Activated gamma-delta T cell treated with anti-CD3 and anti-CD28 coated beads, Interleukin-2, amount 50 U/mL, for 16 hours (primary cell): ENCODE measurements around the gene CLEC10A.

Experiments used
- DNase-seq: peaks from one replicate; pipeline ENCODE4 v3.0.0-alpha.2; 2020; ENCODE audit warnings: low read depth

The CLEC10A gene

DNA sequence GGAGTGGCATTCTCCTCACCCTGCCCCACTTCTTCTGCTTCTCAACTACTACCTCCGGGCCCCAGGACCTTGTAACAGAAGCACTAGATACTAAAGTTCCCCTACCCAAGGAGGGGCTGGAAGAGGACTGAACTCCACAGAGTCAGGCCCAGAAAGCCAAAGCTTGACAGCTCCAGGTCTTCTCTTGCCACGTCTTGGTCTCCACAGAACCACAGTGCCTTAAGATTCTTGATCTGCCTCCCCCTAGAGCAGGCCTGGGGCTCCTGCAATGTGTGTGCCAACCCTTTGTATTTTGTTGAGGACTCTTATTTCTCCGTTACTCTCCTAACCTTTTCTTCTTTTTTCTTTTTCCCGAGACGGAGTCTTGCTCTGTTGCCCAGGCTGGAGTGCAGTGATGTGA is 40.2 kb downstream of the CLEC10A start:
- no peak for DNase-seq

DNA sequence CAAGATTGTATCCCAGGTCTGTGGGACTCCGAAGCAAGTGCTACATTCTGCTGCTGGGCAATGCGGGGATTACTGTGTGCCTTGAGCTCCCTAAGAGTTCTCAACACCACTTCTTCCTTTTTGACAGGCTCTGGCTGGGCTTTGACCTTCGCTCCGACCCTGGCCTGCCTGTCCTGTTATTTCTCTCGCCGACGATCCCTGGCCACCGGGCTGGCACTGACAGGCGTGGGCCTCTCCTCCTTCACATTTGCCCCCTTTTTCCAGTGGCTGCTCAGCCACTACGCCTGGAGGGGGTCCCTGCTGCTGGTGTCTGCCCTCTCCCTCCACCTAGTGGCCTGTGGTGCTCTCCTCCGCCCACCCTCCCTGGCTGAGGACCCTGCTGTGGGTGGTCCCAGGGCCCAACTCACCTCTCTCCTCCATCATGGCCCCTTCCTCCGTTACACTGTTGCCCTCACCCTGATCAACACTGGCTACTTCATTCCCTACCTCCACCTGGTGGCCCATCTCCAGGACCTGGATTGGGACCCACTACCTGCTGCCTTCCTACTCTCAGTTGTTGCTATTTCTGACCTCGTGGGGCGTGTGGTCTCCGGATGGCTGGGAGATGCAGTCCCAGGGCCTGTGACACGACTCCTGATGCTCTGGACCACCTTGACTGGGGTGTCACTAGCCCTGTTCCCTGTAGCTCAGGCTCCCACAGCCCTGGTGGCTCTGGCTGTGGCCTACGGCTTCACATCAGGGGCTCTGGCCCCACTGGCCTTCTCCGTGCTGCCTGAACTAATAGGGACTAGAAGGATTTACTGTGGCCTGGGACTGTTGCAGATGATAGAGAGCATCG is 41.8 kb downstream of the CLEC10A start:
- no peak for DNase-seq

DNA sequence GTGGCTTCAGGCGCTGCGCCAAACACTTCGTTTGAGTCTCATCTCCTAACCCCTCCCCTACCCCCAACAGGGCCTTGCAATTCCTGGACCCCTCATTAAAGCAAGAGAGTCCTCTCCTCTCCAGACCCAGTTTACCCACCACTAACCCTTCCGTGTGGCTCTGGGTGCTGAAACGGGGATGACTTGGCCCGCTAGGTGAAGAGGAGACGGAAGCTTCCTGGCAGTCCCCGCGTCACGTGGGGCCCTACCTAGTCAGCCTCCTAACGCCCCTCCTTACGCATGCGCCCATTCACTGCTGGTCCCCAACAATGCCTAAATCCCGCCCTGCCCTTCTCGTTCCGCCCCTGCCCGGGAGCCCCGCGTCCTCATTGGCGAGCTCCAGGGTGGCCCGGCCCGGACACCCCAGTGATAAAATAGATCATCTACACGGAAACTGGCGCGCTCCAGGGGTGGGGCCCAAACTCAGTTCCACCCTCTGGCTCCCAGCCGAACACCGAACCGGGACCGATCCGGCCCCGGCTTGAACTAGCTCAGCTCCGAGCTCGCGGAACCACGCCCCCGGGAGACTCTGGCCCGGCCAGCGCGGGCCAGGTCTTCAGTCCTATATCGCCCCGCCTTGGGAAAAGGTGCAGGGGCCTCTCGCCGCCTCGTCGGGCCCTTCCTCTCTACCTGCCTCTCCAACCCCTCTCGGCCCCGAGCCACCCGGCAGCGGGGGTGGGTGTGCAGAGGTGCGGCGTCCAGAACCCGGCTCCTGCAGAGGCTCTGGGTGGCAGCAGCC is 44.3 kb downstream of the CLEC10A start, which contains the start of gene SLC16A13:
Gene SLC16A13 (plus strand): TSS at position 425 of the 778 bp plus-strand sequence. CDS start 368 bp downstream, outside the sequence.
- peak; percentile 96 for DNase-seq

DNA sequence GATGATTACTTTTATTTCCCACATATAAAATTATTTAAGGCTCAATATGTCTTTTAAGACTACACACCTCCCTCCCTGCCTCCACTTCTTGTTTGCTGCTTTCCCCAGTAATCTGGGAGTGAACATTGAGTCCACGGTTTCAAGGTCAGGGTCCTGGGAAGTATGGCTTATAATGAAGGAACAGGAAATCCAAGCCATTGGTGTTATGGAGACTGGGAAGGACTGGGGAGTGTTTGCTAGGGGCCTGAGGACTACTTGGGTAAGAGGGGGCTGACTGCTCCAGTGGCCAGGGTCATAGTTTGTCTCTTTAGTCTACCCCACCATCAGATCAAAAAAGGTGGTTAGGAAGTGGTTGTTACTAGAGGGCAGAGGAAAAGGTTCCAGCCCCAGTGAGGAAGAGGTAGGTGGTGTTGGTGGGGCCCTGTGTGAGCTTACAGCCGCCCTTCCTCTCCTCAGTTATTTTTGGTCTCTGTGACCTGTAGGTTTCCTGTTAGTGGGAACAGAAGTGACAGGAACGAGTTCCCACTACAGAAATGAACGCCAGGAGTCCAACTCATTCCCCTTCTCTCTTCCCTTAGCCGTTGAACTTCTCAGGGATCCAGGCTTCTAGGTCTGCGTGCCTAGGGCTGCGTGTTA is 45.0 kb downstream of the CLEC10A start:
- DNase-seq = no peak

DNA sequence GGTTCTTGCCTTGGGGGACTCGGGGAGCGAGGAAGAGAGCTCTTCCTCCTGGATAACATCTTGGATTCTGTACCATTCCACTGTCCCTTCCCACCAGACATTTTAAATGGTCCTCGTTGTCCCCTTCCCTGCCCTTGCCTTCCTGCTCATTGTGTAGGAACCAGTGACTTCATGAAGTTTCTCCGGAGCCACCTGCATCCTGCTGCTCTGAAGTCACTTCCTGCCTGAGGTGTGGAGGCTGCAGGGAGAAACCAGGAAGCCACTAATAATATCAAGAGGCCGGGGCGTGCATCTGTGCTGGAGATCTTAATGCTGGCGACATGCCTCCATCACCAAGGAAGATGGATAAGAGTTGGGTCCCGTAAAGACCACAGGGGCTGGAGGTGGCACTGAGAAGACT is 50.4 kb downstream of the CLEC10A start:
- no peak for DNase-seq

DNA sequence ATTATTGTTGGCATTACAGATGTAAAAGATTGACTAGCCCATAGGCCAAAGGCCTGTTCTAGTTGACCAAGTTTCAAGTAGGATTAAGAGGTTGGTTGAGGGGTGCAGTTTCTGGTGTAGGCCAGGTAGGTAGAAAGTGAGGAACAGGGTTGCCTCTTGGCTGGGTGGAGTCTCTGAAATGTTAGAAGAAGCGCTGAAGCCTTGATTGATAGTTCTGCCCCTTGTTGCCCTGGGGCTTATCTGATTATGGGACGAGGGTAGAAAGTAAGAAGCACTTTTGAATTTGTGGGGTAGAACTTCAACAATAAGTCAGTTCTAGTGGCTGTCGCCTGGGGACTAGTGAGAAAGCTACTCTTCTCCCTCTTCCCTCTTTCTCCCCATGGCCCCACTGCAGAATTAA is 51.0 kb downstream of the CLEC10A start:
- DNase-seq = no peak

DNA sequence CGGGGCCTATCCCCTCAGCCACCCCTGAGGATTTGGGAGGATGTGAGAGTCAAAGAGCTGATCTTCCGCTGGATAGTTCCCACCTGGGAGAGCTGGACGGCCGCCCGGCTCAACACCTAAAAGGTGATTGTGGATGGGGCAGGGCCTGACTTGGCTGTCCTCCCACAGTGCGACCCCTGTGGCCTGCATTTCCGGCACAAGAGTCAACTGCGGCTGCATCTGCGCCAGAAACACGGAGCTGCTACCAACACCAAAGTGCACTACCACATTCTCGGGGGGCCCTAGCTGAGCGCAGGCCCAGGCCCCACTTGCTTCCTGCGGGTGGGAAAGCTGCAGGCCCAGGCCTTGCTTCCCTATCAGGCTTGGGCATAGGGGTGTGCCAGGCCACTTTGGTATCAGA is 52.7 kb downstream of the CLEC10A start:
- no peak for DNase-seq

DNA sequence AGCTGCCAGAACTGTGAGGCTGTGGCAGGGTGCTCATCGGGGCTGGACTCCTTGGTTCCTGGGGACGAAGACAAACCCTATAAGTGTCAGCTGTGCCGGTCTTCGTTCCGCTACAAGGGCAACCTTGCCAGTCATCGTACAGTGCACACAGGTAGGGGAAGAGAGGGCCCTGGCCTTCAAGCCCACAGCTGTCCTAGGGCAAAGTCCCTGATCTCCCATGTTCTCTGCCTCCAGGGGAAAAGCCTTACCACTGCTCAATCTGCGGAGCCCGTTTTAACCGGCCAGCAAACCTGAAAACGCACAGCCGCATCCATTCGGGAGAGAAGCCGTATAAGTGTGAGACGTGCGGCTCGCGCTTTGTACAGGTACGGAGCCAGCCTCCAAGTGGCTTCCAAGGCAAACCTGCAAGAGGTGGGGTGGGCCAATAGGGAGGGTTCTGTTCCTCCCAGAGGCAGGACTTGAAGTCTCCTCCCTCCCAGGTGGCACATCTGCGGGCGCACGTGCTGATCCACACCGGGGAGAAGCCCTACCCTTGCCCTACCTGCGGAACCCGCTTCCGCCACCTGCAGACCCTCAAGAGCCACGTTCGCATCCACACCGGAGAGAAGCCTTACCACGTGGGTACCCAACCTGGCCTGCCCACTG is 53.5 kb downstream of the CLEC10A start:
- DNase-seq = no peak

DNA sequence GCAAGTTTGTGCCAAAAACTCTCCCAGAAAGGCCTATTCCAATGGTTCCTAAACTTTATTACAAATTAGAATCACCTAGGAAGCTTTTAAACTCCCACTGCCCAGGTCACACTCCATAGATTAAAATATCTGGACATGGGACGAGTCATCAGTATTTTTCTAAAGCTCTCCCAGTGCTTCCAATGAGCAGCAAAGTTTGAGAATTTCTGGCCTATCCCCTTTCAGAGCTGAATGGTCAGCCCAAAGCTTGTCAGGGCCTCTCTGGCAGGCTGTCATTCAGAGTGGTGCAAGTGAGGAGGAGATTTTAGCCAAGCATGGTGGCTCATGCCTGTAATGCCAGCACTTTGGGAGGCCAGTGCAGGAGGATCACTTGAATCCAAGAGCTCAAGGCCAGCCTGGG is 54.8 kb downstream of the CLEC10A start:
- no peak for DNase-seq
